Smooth muscle cell of the brain vasculature (primary cell): Measurements from ENCODE around the gene CDK6.

Experiments used
- DNase-seq: peaks from one replicate; pipeline ENCODE4 v3.0.0-alpha.2; 2012; ENCODE audit warnings: low read depth, low spot score

The CDK6 gene

GRCh38 chr7:92681633-92682032 lies 154.7 kb downstream of the CDK6 start:
- no peak for DNase-seq

- DNase-seq = peak; percentile 37
Measured at GRCh38 chr7:92680442-92680841, 155.9 kb downstream of the CDK6 start.

GRCh38 chr7:92678291-92678920 lies 158.0 kb downstream of the CDK6 start:
- DNase-seq = no peak

- DNase-seq = no peak
Measured at GRCh38 chr7:92674379-92674778, 162.0 kb downstream of the CDK6 start.

GRCh38 chr7:92671505-92672169 lies 164.7 kb downstream of the CDK6 start:
- no peak for DNase-seq

GRCh38 chr7:92670204-92670851 lies 166.0 kb downstream of the CDK6 start:
- no peak for DNase-seq

- no peak for DNase-seq
Measured at GRCh38 chr7:92669616-92670165, 166.7 kb downstream of the CDK6 start.

GRCh38 chr7:92668564-92668963 lies 167.8 kb downstream of the CDK6 start:
- DNase-seq = no peak

GRCh38 chr7:92667816-92668535 lies 168.4 kb downstream of the CDK6 start:
- DNase-seq = no peak

- no peak for DNase-seq
Measured at GRCh38 chr7:92665926-92666325, 170.4 kb downstream of the CDK6 start.

GRCh38 chr7:92661651-92662050 lies 174.7 kb downstream of the CDK6 start:
- DNase-seq = no peak

GRCh38 chr7:92658671-92659070 lies 177.7 kb downstream of the CDK6 start:
- no peak for DNase-seq

GRCh38 chr7:92657391-92657790 lies 179.0 kb downstream of the CDK6 start:
- no peak for DNase-seq

- no peak for DNase-seq
Measured at GRCh38 chr7:92656121-92656520, 180.3 kb downstream of the CDK6 start.

- no peak for DNase-seq
Measured at GRCh38 chr7:92655346-92655884, 181.0 kb downstream of the CDK6 start.

GRCh38 chr7:92653136-92653535 lies 183.2 kb downstream of the CDK6 start:
- no peak for DNase-seq

- DNase-seq = no peak
Measured at GRCh38 chr7:92652536-92652935, 183.8 kb downstream of the CDK6 start.

GRCh38 chr7:92650391-92650790 lies 186.0 kb downstream of the CDK6 start:
- no peak for DNase-seq

GRCh38 chr7:92648067-92648466 lies 188.3 kb downstream of the CDK6 start:
- DNase-seq = no peak

- no peak for DNase-seq
Measured at GRCh38 chr7:92647652-92648051, 188.7 kb downstream of the CDK6 start.

- no peak for DNase-seq
Measured at GRCh38 chr7:92647011-92647625, 189.3 kb downstream of the CDK6 start.
